ENCODE results near the gene BRCC3.

DNA sequence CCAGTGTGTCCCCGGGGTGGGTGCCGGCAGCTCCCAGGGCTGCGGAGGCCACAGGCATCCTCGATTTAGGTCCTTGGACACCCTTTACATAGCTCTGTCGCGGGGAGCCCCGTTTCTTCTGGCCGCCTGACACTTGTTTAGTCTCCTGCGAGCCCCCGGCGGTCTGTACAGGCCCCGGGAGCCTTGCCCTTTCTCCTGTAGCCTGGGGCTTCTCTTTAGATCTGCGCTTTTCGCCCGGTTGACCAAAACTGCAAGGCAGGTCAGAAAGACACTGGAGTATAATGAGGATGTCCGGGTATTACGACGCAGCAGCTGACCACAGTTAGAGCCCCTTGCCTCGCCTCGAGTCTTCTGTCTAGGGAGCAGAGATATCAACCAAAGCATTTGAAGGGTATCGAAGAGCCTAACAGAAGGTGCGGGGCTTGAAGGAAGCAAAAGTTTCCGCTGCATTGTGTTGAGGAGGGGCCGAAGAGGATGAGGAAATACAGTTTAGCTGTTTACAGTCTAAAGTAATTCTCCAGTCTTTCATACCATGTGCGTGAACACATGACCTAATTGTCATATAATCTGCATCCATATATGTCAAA lies 479 bp downstream of the BRCC3 start:
- TF ChIP-seq, protein P1, sequence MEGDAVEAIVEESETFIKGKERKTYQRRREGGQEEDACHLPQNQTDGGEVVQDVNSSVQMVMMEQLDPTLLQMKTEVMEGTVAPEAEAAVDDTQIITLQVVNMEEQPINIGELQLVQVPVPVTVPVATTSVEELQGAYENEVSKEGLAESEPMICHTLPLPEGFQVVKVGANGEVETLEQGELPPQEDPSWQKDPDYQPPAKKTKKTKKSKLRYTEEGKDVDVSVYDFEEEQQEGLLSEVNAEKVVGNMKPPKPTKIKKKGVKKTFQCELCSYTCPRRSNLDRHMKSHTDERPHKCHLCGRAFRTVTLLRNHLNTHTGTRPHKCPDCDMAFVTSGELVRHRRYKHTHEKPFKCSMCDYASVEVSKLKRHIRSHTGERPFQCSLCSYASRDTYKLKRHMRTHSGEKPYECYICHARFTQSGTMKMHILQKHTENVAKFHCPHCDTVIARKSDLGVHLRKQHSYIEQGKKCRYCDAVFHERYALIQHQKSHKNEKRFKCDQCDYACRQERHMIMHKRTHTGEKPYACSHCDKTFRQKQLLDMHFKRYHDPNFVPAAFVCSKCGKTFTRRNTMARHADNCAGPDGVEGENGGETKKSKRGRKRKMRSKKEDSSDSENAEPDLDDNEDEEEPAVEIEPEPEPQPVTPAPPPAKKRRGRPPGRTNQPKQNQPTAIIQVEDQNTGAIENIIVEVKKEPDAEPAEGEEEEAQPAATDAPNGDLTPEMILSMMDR (IDR thresholded peaks at IDR 0.05; ENCODE audit: low read length) = no peak
- TF ChIP-seq EZH2 (optimal IDR thresholded peaks at IDR 0.05; ENCODE audit: low read depth, low read length) (no peak), EZH2phosphoT487 (IDR thresholded peaks at IDR 0.05; ENCODE audit: low read length) (no peak)

All from MM.1S (cell line).